Measurements from ENCODE around the gene PSEN1. TPM values are rescaled to one million over a fixed set of nuclear protein-coding genes. Genes with fewer than 3 reads are reported as not detected.

The PSEN1 gene
- total and polyA plus RNA-seq, 2 experiments from 2014 or later: 36.3 to 49.7 TPM

- no peaks in the 10 kb centered on the region for H3K4me1 ChIP-seq (ENCODE audit: low read depth)
- peaks cover 7% of the 10 kb centered on the region for H3K36me3 ChIP-seq
- H3K4me3 ChIP-seq: no peak overlapping the region
- no peaks in the 10 kb centered on the region for H3K9me3 ChIP-seq (ENCODE audit: low read depth)
- no peak for DNase-seq (ENCODE audit: low read depth in 1 of 2, low spot score in 1 of 2)
- TF ChIP-seq, protein P1, sequence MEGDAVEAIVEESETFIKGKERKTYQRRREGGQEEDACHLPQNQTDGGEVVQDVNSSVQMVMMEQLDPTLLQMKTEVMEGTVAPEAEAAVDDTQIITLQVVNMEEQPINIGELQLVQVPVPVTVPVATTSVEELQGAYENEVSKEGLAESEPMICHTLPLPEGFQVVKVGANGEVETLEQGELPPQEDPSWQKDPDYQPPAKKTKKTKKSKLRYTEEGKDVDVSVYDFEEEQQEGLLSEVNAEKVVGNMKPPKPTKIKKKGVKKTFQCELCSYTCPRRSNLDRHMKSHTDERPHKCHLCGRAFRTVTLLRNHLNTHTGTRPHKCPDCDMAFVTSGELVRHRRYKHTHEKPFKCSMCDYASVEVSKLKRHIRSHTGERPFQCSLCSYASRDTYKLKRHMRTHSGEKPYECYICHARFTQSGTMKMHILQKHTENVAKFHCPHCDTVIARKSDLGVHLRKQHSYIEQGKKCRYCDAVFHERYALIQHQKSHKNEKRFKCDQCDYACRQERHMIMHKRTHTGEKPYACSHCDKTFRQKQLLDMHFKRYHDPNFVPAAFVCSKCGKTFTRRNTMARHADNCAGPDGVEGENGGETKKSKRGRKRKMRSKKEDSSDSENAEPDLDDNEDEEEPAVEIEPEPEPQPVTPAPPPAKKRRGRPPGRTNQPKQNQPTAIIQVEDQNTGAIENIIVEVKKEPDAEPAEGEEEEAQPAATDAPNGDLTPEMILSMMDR (IDR thresholded peaks at IDR 0.05; ENCODE audit: low read depth, low read length): no peak
- no peaks in the 10 kb centered on the region for H3K27me3 ChIP-seq
- no peak overlapping the region for H3K27ac ChIP-seq
Measured at GRCh38 chr14:73143617-73144016, 7.3 kb downstream of the PSEN1 start.

- Histone ChIP-seq H3K36me3 (peaks cover 12% of the 10 kb centered on the region), H3K27me3 (no peaks in the 10 kb centered on the region)
Measured at GRCh38 chr14:73145371-73145770, 9.1 kb downstream of the PSEN1 start.

GRCh38 chr14:73146111-73146510 lies 9.8 kb downstream of the PSEN1 start:
- no peaks in the 10 kb centered on the region for H3K9me3 ChIP-seq (ENCODE audit: low read depth)
- H3K27ac ChIP-seq: no peak overlapping the region
- H3K36me3 ChIP-seq: peaks cover 12% of the 10 kb centered on the region
- DNase-seq (ENCODE audit: low read depth in 1 of 2, low spot score in 1 of 2): no peak
- TF ChIP-seq, protein P1 (IDR thresholded peaks at IDR 0.05; ENCODE audit: low read depth, low read length): no peak
- no peak overlapping the region for H3K4me3 ChIP-seq
- H3K27me3 ChIP-seq: no peaks in the 10 kb centered on the region
- no peaks in the 10 kb centered on the region for H3K4me1 ChIP-seq (ENCODE audit: low read depth)

More at GRCh38 chr14:73145371-73145770, 9.1 kb downstream of the PSEN1 start:
- Histone ChIP-seq H3K4me3 (no peak overlapping the region), H3K4me1 (ENCODE audit: low read depth) (no peaks in the 10 kb centered on the region), H3K27ac (no peak overlapping the region), H3K9me3 (ENCODE audit: low read depth) (no peaks in the 10 kb centered on the region)
- DNase-seq (ENCODE audit: low read depth in 1 of 2, low spot score in 1 of 2): no peak
- TF ChIP-seq, protein P1 (IDR thresholded peaks at IDR 0.05; ENCODE audit: low read depth, low read length): no peak

DNA sequence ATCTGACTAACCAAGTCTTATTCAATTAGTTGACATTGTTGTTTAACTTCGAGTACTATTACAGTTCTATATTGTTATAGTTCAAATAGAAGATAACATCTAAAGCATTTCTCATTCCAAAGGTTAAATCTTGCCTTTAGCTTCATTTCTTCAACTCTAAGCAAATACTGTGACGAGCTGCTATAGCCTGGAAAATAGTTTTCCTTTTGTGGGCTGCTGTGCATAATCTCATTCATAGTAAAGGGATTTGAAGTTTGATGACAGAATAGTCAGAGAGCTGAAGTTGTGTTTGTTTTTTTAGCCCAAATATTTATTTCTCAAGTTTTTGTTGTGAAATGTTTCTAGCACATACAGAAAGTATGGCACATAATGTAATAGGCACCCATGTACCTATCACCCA lies 13.4 kb downstream of the PSEN1 start:
- no peak overlapping the region for H3K27ac ChIP-seq
- no peaks in the 10 kb centered on the region for H3K9me3 ChIP-seq (ENCODE audit: low read depth)
- no peaks in the 10 kb centered on the region for H3K4me1 ChIP-seq (ENCODE audit: low read depth)
- peaks cover 12% of the 10 kb centered on the region for H3K36me3 ChIP-seq
- H3K4me3 ChIP-seq: no peak overlapping the region
- no peaks in the 10 kb centered on the region for H3K27me3 ChIP-seq
- TF ChIP-seq, protein P1 (IDR thresholded peaks at IDR 0.05; ENCODE audit: low read depth, low read length): no peak
- no peak for DNase-seq (ENCODE audit: low read depth in 1 of 2, low spot score in 1 of 2)

- peak in 1 of 2 donors; percentile 49 for DNase-seq (ENCODE audit: low read depth in 1 of 2, low spot score in 1 of 2)
- peaks cover 17% of the 10 kb centered on the region for H3K36me3 ChIP-seq
- H3K4me1 ChIP-seq (ENCODE audit: low read depth): no peaks in the 10 kb centered on the region
- H3K9me3 ChIP-seq (ENCODE audit: low read depth): no peaks in the 10 kb centered on the region
- H3K27ac ChIP-seq: no peak overlapping the region
- no peaks in the 10 kb centered on the region for H3K27me3 ChIP-seq
- TF ChIP-seq, protein P1 (IDR thresholded peaks at IDR 0.05; ENCODE audit: low read depth, low read length): no peak
- no peak overlapping the region for H3K4me3 ChIP-seq
Measured at GRCh38 chr14:73153272-73153671, 17.0 kb downstream of the PSEN1 start.

DNA sequence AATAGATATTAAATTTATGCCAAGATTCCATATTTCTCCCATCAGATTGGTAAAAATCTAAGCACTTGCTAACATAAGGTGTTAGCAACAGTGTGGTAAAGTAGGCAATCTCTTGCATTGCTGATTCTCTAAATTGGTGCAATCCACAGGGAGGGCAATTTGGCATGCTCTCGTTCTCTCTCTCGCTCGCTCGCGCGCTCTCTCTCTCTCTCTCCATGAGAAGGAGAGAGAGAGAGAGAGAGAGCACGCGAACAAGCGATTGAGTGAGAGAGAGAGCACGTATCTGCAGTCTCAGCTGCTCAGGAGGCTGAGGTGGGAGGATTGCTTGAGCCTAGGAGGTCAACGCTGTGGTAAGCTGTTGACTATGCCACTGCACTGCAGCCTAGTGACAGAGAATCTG lies 25.9 kb downstream of the PSEN1 start:
- Histone ChIP-seq H3K27me3 (no peaks in the 10 kb centered on the region), H3K9me3 (ENCODE audit: low read depth) (no peaks in the 10 kb centered on the region), H3K27ac (no peak overlapping the region), H3K36me3 (peaks cover 18% of the 10 kb centered on the region), H3K4me1 (ENCODE audit: low read depth) (no peaks in the 10 kb centered on the region), H3K4me3 (no peak overlapping the region)
- TF ChIP-seq, protein P1 (IDR thresholded peaks at IDR 0.05; ENCODE audit: low read depth, low read length): no peak
- DNase-seq (ENCODE audit: low read depth in 1 of 2, low spot score in 1 of 2): no peak
